ENCODE results near the gene TBCD. TPM values are rescaled to one million over a fixed set of nuclear protein-coding genes. Genes with fewer than 3 reads are reported as not detected.

The TBCD gene
- total RNA-seq, 1 donor from 2014 or later = 216 TPM

DNA sequence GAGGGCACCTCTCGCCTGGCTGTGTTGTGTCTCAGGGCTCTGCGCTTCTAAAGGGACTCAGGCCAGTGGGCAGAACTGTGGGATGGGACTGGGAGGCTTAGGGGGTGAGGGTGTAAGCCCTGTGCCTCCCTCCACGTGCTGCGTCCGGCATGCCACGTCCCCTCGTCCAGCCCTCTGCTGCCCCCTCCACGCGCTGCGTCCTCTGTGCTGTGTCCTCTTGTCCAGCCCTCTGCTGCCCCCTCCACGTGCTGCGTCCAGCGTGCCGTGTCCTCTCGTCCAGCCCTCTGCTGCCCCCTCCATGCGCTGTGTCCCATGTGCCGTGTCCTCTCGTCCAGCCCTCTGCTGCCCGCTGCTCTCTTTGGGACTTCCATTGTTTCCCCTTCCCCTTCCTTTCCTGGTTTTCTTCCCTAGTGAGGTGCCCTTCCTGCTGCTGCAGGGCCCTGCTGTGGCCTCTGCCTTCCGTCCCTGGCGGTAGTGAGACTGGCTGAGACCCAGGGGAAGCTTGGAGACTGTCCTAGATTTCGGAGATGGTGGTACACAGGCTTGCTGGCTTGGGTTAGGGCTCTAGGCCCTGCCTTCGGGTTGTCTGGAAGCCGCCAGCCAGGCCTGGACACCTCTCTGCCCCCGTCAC lies 94.3 kb downstream of the TBCD start:
- intact Hi-C loops (cut with micrococcal nuclease) = no loop called here

DNA sequence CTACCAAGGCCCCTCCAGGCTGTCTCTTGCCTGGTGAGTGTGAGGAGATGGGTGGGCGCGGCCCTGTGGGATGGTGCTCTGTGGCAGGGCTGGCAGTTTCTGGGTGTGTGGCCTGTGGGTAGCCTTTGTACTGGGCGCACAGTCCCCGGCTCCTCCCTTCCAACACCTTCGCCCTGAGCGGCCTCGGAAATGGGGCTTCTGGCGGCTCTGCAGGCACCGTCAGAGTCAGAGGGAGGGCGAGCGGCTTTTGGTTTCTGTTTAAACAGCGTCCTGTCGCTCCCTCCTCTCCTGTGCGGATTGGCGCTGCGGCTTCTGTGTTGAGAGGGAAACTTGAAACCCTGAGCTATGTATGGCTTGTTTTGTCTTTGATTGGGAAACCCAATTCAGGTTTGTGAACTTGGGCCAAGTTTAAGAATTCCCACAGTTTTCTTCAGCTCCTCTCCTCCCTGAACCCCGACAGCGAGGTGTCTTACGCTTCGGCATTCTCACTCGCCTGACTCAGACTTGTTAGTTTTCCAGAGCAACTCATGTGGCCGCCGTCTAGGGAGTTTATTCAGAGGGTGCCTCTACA lies 96.2 kb downstream of the TBCD start:
- intact Hi-C loops (cut with micrococcal nuclease) = no loop called here

DNA sequence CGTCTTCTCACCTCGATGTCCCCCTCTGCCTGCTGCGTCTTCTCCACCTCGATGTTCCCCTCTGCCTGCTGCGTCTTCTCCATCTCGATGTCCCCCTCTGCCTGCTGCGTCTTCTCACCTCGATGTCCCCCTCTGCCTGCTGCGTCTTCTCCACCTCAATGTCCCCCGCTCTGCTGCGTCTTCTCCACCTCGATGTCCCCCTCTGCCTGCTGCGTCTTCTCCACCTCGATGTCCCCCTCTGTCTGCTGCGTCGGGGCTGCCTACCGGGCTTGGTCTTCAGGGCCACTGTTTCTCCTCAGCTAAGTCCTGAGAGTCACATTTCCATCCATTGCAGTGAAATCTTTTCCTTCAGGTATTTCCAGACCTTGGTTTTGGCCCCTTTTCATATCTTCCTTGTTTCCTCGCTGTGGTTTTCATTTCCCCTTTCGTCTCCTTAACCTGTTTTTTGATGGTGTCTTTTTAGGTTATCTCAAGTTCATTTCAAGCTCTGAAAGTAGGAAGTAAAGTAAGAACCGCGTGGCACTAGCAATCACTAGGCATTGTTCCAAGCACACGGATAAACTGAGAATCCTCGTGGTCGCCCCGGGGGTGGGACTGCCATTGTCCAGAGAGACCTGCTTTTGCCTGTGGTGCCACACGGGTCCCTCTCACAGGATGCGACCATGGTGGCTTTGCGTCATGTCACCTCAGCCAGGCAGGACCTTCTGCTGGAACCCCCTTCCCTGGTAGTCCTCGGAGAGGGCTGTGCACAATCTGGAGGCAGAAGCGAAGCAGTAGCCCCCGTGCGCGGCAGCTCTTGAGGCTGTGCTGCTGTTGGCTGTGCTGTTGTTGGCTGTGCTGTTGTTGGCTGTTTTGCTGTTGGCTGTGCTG lies 97.4 kb downstream of the TBCD start:
- intact Hi-C loops (cut with micrococcal nuclease) = no loop called here

DNA sequence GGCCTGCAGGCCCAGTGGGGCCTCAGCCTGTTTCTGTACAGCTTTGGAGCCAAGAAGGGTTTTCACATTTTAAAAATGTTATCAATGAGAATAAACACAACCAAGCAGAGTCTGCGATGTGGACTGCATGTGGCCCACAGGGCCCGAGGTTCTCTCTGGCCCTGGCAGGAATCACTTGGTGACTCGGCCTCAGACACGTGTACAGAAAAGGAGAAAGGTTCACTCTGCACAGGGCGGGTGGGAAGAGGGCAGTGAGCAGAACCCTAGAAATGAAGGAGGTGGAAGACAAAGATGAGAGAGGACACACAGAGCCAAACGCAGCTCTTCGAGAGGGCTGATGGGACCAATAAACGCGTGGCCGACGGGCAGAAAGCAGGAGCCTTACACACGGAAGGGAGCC lies 99.5 kb downstream of the TBCD start:
- intact Hi-C loops (cut with micrococcal nuclease) = no loop called here

DNA sequence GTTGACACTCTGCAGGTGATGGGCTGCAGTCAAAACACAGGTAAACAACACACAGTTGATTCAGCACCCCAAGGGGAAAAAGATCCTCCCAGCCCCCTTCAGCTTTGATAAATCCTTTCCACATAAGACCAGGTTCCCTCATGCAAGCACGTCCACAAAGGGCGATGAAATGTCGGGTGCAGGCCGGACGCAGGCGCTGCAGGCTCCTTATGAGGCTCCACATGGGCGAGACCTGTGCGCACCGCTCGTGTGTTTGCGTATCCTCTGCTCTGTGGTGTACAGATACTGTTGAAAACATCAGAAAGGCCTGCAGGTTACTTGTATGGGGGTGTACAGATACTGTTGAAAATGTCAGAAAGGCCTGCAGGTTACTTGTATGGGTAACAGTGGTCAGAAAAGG lies 102.4 kb downstream of the TBCD start:
- intact Hi-C loops (cut with micrococcal nuclease) = no loop called here

DNA sequence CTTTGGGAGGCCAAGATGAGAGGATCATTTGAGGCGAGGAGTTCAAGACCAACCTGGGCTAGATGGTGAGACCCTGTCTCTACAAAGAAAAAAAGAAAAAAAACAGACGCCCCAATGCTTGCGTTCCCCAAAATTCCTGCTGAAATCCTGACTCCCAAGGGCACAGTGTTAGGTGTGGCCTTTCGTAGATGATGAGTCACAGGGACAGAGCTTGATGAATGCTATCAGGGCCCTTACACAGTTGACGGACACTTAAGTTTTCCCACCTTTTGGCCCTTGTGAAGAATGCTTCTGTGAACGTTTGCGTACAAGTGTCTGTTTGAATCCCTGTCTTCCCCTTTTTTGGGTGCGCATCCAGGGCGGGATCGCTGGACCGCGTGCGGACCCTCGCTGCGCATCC lies 104.5 kb downstream of the TBCD start:
- intact Hi-C loops (cut with micrococcal nuclease) = no loop called here

DNA sequence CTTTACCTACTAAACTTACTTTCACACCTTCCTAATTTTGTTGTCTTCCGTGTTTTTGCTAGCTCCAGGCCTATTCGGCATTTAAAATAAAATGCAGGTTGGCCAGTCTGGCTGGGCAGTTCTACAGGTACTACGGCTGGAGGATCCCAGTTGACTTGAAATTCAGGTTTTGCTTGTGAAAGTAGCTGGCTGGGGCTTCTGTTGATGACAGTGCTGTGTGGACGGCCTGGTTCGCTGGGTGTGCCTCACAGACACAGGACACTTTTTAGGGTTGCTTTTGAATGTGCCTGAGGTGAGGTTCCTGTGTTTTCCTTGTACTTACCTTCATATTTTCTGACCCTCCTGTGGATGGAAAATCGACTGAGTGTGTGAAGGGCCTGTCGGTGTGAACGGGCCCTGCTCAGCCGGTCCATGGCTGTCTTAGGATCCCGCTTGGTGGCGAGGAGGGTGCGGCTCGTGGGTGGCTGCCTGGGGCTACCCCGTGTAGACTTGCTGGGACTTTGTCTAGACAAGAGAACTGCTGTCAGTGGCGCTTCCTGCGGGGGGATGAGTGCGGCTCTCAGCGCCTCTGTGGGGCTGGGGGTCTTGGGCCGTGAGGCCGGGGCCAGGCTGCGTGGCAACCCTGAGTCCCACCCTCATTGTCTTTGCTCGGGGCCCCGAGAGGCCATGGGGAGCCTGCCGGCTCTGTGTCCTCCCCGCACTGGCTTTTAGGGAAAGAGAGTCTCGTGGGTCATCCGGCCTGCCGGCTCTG lies 106.7 kb downstream of the TBCD start:
- intact Hi-C loops (cut with micrococcal nuclease) = no loop called here

- intact Hi-C loops (cut with micrococcal nuclease) = loop anchor here (1.0 kb wide), 1 partner anchor 77 kb away; no protein-coding TSS in a partner anchor
Measured at GRCh38 chr17:82859431-82860403, 107.9 kb downstream of the TBCD start.

- intact Hi-C loops (cut with micrococcal nuclease) = loop anchor here (1.0 kb wide), 1 partner anchor 78 kb away; no protein-coding TSS in a partner anchor
Measured at GRCh38 chr17:82860606-82861392, 108.9 kb downstream of the TBCD start.

DNA sequence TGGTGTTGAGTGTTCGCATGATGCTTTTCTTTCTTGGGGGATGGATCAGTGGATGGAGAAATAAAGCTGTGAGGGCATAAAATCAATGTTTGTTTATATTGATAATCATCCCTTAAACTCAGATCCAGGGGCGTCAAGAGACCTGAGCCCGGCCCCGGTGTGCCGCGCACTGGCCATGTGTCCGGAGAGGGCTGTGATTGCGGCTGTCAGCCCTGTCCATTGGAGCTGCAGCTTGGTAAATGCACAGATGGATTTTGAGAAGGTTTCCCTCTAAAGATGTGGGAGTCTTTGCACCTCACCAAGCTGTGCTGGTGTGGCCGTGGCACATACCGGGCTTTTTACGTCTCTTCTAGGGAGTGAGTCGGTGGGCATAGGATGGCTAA lies 109.5 kb downstream of the TBCD start:
- intact Hi-C loops (cut with micrococcal nuclease) = no loop called here

DNA sequence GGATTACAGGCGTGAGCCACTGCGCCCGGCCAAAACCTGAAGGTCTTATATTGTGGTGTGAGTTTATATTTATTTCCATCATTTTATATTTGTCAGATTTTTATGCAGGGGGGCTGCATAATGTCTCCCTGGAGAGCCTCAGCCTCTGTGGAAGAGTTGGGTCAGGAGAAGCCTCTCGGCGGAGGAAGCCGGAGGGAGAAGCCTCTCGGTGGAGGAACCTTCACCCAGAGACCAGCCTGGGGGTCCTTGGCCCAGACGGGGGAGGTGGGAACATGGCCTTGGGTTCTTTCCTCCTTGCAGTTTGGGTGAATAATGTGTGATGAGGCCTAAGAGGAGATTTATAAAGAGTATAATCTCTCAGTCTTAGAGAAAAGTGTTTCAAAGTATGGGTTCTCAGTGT lies 110.3 kb downstream of the TBCD start:
- intact Hi-C loops (cut with micrococcal nuclease) = no loop called here

GRCh38 chr17:82862737-82863382 lies 111.0 kb downstream of the TBCD start:
- intact Hi-C loops (cut with micrococcal nuclease) = no loop called here

DNA sequence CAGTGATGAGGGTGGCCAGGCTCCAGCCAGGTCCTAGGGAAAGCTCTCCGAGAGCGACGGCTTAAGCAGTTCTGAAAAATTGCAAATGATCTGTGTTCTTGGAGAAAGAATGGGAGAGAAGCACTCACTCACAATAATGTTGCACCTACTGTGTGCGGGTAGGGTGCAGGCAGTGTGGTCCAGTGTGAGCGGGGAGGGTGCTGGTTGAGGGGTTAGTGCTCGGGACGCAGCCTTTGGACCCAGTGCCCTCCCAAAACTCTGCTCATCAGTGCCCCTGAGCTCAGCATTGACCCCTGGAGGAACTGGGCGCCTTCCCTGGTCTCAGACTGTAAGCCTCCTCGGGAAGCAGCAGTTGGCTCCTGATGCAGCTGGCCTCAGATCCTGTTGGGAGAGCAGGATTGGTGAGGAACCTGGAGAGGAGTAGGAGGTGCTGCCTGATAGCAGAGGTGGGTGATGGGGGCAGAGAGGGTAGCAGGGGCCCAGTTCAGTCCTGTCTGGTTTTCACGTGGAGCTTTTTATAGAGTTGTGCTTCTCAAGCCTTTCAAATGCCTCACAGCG lies 111.6 kb downstream of the TBCD start:
- intact Hi-C loops (cut with micrococcal nuclease) = no loop called here

DNA sequence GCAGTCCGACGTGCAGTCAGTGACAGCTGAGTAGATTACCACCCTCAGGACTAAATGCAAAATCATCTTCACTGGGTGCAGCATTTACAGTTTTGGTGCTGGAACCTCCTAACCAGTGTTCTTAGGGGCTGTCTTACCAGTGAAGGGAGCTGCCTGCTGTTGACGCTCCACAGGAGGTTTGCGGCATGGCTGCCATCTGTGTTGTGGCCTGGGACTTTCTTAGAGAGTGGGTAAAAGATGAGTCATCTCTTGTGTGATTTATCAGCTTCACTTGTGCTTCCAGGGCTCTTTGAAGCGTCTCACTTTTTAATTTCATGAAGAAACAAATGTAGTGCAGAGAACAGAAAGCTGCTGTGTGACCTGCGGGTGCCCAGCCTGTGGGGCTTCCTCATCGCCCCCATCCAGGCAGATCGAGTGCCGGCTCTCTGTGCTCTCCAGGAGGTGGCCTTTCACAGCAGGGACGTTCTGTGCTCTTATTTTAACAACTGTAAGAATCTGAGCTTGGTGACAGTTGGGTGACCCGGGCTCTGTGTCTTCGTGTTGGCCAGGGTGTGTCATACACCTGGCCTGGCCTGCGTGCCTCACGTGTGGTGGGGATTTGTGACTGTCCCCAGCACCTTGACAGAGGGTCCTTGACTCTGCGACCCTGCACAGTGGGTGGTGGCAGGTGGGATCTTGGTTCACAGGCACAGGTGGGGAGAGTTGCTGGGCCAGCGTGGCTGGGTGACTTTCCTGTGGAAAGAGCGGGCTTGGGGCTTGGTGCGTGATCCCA lies 112.3 kb downstream of the TBCD start:
- intact Hi-C loops (cut with micrococcal nuclease) = loop anchor here (1.0 to 2.0 kb wide), 5 partner anchors 21 to 221 kb away; no protein-coding TSS in a partner anchor

- intact Hi-C loops (cut with micrococcal nuclease) = loop anchor here (1.0 to 2.0 kb wide), 5 partner anchors 21 to 220 kb away; no protein-coding TSS in a partner anchor
Measured at GRCh38 chr17:82864713-82865248, 112.9 kb downstream of the TBCD start.

- intact Hi-C loops (cut with micrococcal nuclease) = loop anchor here (2.0 kb wide), 2 partner anchors 114 to 220 kb away; no protein-coding TSS in a partner anchor
Measured at GRCh38 chr17:82865274-82865673, 113.4 kb downstream of the TBCD start.

DNA sequence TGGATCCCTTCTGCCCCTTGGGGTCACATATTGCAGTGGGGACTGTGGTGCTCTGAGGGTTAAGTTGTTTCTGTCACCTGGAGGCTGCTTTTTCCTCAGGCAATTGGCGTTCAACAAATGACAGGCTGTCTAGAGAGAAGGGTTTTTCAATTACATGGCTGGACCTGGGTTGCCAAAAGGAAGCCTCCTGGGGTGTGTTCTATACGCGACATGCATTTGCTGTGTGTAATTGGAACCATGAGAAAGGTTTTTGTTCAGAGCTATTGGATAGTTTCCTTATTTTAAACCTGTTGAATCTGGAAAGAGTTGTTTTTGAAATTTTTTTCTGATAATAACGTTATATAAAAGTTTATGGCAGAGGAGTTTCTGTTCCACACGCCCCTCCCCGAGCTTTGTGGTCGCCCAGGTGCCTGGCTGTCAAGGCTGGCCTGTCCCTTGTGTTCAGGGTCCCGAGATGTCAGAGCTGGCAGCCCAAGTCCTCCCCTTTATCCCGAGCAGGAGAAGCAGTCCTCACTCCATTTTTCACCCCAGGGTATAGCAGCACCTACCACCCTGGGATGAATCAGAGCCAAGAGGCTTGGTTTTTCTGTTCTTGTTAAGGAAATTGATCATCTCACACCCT lies 114.0 kb downstream of the TBCD start:
- intact Hi-C loops (cut with micrococcal nuclease) = loop anchor here (2.0 kb wide), 2 partner anchors 113 to 219 kb away; no protein-coding TSS in a partner anchor
